IMR-90 (cell line): ENCODE results near the gene SPPL3. TPM values are rescaled to one million over a fixed set of nuclear protein-coding genes. Genes with fewer than 3 reads are reported as not detected.

ENCODE experiments used
- ATAC-seq: fragments of 200-7000 bp; cut with Tn5 transposase; 2 replicates; pipeline ENCODE4 v1.9.1; 2020; ENCODE audit warnings: low read depth, mild to moderate bottlenecking, moderate library complexity
- BruUV-seq: library from RNA; stranded (reverse); fragments of 400-500 nt; replicated peaks from 2 replicates; lab custom pipeline; 2021; lab: Mats Ljungman, UMichigan
- CTCF ChIA-PET: fragments of 300-600 bp; formaldehyde crosslinking; extraction: SDS; loops from one replicate; lab custom pipeline; 2021; ENCODE audit warnings: antibody characterized with exemption; lab: Yijun Ruan, JAX
- POLR2A ChIA-PET: fragments of 300-600 bp; sonication (Branson Sonifier 250); formaldehyde crosslinking; loops from one replicate; lab custom pipeline; 2022; ENCODE audit warnings: antibody characterized with exemption; ENCODE audit not compliant: unreplicated experiment; lab: Charles Lee
- DNase-seq: peaks from one replicate; pipeline ENCODE4 v3.0.0; 2013
- H2AFZ ChIP-seq: replicated peaks from 2 replicates; pipeline ENCODE3; 2013; ENCODE audit warnings: low read length, mild to moderate bottlenecking; ENCODE audit not compliant: poor library complexity
- H2AK5ac ChIP-seq: 2 replicates; pipeline ENCODE4 v1.6.1; 2013; ENCODE audit warnings: low read depth, low read length, inconsistent platforms
- H2AK9ac ChIP-seq: replicated peaks from 2 replicates; pipeline ENCODE3; 2013; ENCODE audit warnings: mild to moderate bottlenecking, low read depth, low read length, moderate library complexity; ENCODE audit not compliant: poor library complexity
- H2BK120ac ChIP-seq: 2 replicates; pipeline ENCODE4 v1.6.1; 2013; ENCODE audit warnings: low read depth, low read length, inconsistent platforms
- H2BK15ac ChIP-seq: 3 replicates; pipeline ENCODE4 v1.6.1; 2013; ENCODE audit warnings: low read depth, low read length, inconsistent platforms
- H2BK20ac ChIP-seq: 2 replicates; pipeline ENCODE4 v1.6.1; 2013; ENCODE audit warnings: low read depth, mild to moderate bottlenecking, inconsistent platforms, low read length, moderate library complexity
- H2BK5ac ChIP-seq: 2 replicates; pipeline ENCODE4 v1.6.1; 2013; ENCODE audit warnings: mild to moderate bottlenecking, low read depth, low read length, inconsistent platforms; ENCODE audit not compliant: poor library complexity, severe bottlenecking
- H3K14ac ChIP-seq: replicated peaks from 2 replicates; pipeline ENCODE4 v1.6.1; 2013; ENCODE audit warnings: low read depth, low read length, inconsistent platforms
- H3K18ac ChIP-seq: 2 replicates; pipeline ENCODE4 v1.6.1; 2013; ENCODE audit warnings: low read depth, low read length, control low read depth
- H3K23ac ChIP-seq: 2 replicates; pipeline ENCODE4 v1.6.1; 2013; ENCODE audit warnings: low read depth, low read length, inconsistent platforms
- H3K27ac ChIP-seq: 2 replicates; pipeline ENCODE4 v1.5.1; 2013; ENCODE audit warnings: mild to moderate bottlenecking, control low read depth, low read length; ENCODE audit not compliant: insufficient read depth
- H3K27me3 ChIP-seq: 2 replicates; pipeline ENCODE4 v1.6.1; 2013; ENCODE audit warnings: low read length; ENCODE audit not compliant: control insufficient read depth, insufficient read depth
- H3K36me3 ChIP-seq: 2 replicates; pipeline ENCODE4 v1.6.1; 2013; ENCODE audit warnings: low read length, mixed read lengths; ENCODE audit not compliant: control insufficient read depth, insufficient read depth
- H3K4ac ChIP-seq: 2 replicates; pipeline ENCODE4 v1.6.1; 2013; ENCODE audit warnings: low read depth, low read length, inconsistent platforms
- H3K4me1 ChIP-seq: 2 replicates; pipeline ENCODE4 v1.6.1; 2013; ENCODE audit warnings: low read length, mixed read lengths; ENCODE audit not compliant: control insufficient read depth, insufficient read depth
- H3K4me2 ChIP-seq: 2 replicates; pipeline ENCODE4 v1.6.1; 2013; ENCODE audit warnings: low read depth, mild to moderate bottlenecking, control low read depth, low read length, moderate library complexity
- H3K4me3 ChIP-seq: 2 replicates; pipeline ENCODE4 v1.5.1; 2013; ENCODE audit warnings: low read depth, mild to moderate bottlenecking, control low read depth, low read length, moderate library complexity; ENCODE audit not compliant: insufficient read depth
- H3K56ac ChIP-seq: 2 replicates; pipeline ENCODE4 v1.6.1; 2013; ENCODE audit warnings: low read length, inconsistent platforms; ENCODE audit not compliant: insufficient read depth; ENCODE audit errors: extremely low read depth
- H3K79me1 ChIP-seq, 2 experiments: 2 replicates each; pipeline ENCODE4 v1.6.1; 2013; ENCODE audit warnings: low read length in 2 of 2, inconsistent platforms in 1 of 2, low read depth in 1 of 2
- H3K9ac ChIP-seq: 2 replicates; pipeline ENCODE4 v1.6.1; 2013; ENCODE audit warnings: low read depth, low read length, control low read depth
- H3K9me1 ChIP-seq: 2 replicates; pipeline ENCODE4 v1.6.1; 2013; ENCODE audit warnings: low read length, inconsistent platforms; ENCODE audit not compliant: insufficient read depth
- H3K9me3 ChIP-seq: 2 replicates; pipeline ENCODE4 v1.6.1; 2013; ENCODE audit warnings: low read length; ENCODE audit not compliant: control insufficient read depth, insufficient read depth
- H4K20me1 ChIP-seq: 2 replicates; pipeline ENCODE4 v1.6.1; 2013; ENCODE audit warnings: low read length, inconsistent platforms; ENCODE audit not compliant: insufficient read depth
- H4K5ac ChIP-seq: 2 replicates; pipeline ENCODE4 v1.6.1; 2013; ENCODE audit warnings: mild to moderate bottlenecking, low read depth, low read length, control low read depth
- H4K8ac ChIP-seq, 2 experiments: 2 replicates each; pipeline ENCODE4 v1.6.1; 2013; ENCODE audit warnings: low read depth in 2 of 2, low read length in 2 of 2, control low read depth in 1 of 2, inconsistent platforms in 1 of 2
- H4K91ac ChIP-seq: 2 replicates; pipeline ENCODE4 v1.6.1; 2013; ENCODE audit warnings: low read depth, low read length, inconsistent platforms; ENCODE audit not compliant: insufficient read depth
- BHLHE40 ChIP-seq: fragments of 150-350 bp; IDR thresholded peaks from 2 replicates; pipeline ENCODE4 v1.6.1; 2016; ENCODE audit warnings: mild to moderate bottlenecking, low read depth, low read length
- CEBPB ChIP-seq: IDR thresholded peaks from 2 replicates; pipeline ENCODE4 v1.6.1; 2012; ENCODE audit warnings: low read depth, low read length, improper control_type of control experiment
- CHD1 ChIP-seq: IDR thresholded peaks from 2 replicates; pipeline ENCODE4 v1.6.1; 2012; ENCODE audit warnings: low read depth, low read length, improper control_type of control experiment
- FOS ChIP-seq: fragments of 150-350 bp; IDR thresholded peaks from 2 replicates; pipeline ENCODE4 v1.6.1; 2016; ENCODE audit warnings: low read depth, low read length
- MAFK ChIP-seq: IDR thresholded peaks from 2 replicates; pipeline ENCODE4 v1.6.1; 2012; ENCODE audit warnings: low read depth, low read length, improper control_type of control experiment
- MXI1 ChIP-seq: IDR thresholded peaks from 2 replicates; pipeline ENCODE4 v1.6.1; 2012; ENCODE audit warnings: low read depth, mild to moderate bottlenecking, low read length, moderate library complexity, borderline replicate concordance
- POLR2A ChIP-seq: IDR thresholded peaks from 2 replicates; pipeline ENCODE4 v1.6.1; 2012; ENCODE audit warnings: mild to moderate bottlenecking, low read depth, low read length
- RAD21 ChIP-seq: IDR thresholded peaks from 2 replicates; pipeline ENCODE4 v1.6.1; 2012; ENCODE audit warnings: low read length, improper control_type of control experiment
- RCOR1 ChIP-seq: IDR thresholded peaks from 2 replicates; pipeline ENCODE4 v1.6.1; 2012; ENCODE audit warnings: mild to moderate bottlenecking, low read length, improper control_type of control experiment; ENCODE audit not compliant: insufficient replicate concordance
- RFX5 ChIP-seq: IDR thresholded peaks from 2 replicates; pipeline ENCODE4 v1.8.0; 2012; ENCODE audit warnings: low read depth, mild to moderate bottlenecking, low read length, moderate library complexity
- WGBS, 2 experiments: methylation state at CpG; one replicate each; pipeline versions ENCODE4 v1.1.5 to v1.1.7; 2013; ENCODE audit warnings: missing lambda C conversion rate in 2 of 2; ENCODE audit not compliant: insufficient read length in 1 of 2; ENCODE audit errors: extremely low coverage in 2 of 2; 5-methylcytosine and 5-hydroxymethylcytosine counted together
- dilution Hi-C: fragments of 300-500 bp; cut with HindIII; formaldehyde crosslinking; loops from one replicate; pipeline ENCODE4 v1.14.3; 2018; ENCODE audit warnings: low sequenced_read_pairs; ENCODE audit not compliant: unreplicated experiment
- in situ Hi-C: fragments of 300-500 bp; cut with MboI; formaldehyde crosslinking; loops from 3 replicates; pipeline ENCODE4 v1.14.3; 2019; ENCODE audit warnings: low sequenced_read_pairs, inconsistent platforms, mixed read lengths
- intact Hi-C: fragments of 100-400 bp; cut with micrococcal nuclease; formaldehyde crosslinking; loops from 2 replicates; pipeline ENCODE4 v1.10.0; 2022
- polyA plus RNA-seq, 3 experiments: library from polyadenylated mRNA; depleted of rRNA; stranded (reverse); fragments of >200 nt; gene quantifications; 2 replicates each; pipeline ENCODE4 v1.2.3, GENCODE V29; 2012; ENCODE audit warnings: low replicate concordance in 1 of 3
- total RNA-seq: library from RNA; depleted of rRNA; stranded (reverse); fragments of >200 nt; gene quantifications from 2 replicates; pipeline ENCODE4 v1.2.3, GENCODE V29; 2012
- TF ChIP-seq, protein P1 (sequence below): conservative IDR thresholded peaks from 2 replicates; pipeline ENCODE4 v1.5.1; 2012; ENCODE audit warnings: mild to moderate bottlenecking, low read depth, low read length, improper control_type of control experiment
- TF ChIP-seq, protein P2 (sequence below): fragments of 150-350 bp; IDR thresholded peaks from 2 replicates; pipeline ENCODE4 v1.6.1; 2017; ENCODE audit warnings: mild to moderate bottlenecking, antibody characterized with exemption, low read length, low read depth
- TF ChIP-seq, protein P3 (sequence below): fragments of 150-350 bp; IDR thresholded peaks from 2 replicates; pipeline ENCODE4 v1.6.1; 2016; ENCODE audit warnings: low read depth, mild to moderate bottlenecking, low read length, moderate library complexity, borderline replicate concordance

SPPL3 gene
- total and polyA plus RNA-seq, 2 of the 4 experiments (the other 2 are of a cell fraction) = 1.6 to 18.0 TPM

DNA sequence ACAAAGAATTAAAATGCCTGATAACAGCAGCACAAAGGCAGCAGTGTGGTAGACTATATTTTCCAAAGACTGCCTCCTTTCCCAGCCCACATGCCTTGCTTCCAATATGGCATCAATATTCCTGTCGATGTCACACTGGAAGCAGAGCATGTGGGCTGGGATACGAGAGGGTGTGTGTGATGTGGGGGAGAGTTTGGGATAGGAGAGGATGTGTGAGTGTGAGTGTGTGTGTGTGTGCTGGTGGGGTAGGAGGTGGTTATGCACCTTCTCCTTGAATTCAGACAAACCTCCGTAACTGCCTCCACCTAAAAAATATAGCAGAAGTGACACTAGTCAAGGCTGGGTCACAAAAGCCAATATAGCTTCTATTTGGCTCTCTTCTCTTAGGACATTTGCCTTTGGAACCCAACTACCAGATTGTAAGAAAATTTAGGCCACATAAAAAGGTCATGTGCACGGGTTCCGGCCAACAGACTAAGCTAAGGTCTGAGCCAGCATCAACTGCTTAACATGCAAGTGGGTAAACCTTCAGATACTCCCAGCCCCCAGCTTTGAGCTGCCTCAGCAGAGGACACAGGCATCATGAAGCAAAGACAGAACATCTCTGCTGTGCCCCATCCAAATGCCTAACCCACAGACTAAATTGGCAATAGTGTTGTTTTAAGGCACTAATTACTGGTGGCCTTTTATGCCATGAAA is 29.5 kb downstream of the SPPL3 start (continued):
- TF ChIP-seq BHLHE40 = no peak

DNA sequence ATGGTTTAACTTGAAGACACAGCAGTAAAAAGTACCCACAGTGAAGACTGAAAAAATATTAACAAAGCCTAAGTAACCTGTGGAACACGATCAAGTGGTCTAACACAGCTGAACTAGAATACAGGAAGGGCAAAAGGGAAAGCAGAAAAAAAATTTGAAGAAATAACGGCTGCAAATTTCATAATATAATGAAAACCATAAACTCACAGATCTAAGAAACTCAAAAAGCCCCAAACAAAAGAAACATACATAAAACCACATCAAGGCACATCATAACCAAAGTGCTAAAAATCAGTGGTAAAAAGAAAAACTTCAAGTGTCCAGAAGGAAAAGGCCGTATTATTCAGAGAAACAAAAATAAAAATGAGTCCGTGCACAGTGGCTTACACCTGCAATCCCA is 30.9 kb downstream of the SPPL3 start:
- Histone ChIP-seq H2AK5ac (no peak overlapping the region), H4K8ac (no peak overlapping the region), H3K27me3 (no peaks in the 10 kb centered on the region), H3K4me2 (no peak overlapping the region), H3K14ac (no peak overlapping the region), H3K9ac (no peak overlapping the region), H3K56ac (no peak overlapping the region), H3K36me3 (no peaks in the 10 kb centered on the region), H3K4ac (no peak overlapping the region), H4K5ac (no peak overlapping the region), H3K9me3 (no peaks in the 10 kb centered on the region), H2BK120ac (no peak overlapping the region), H2BK15ac (no peak overlapping the region), H4K20me1 (peaks cover 33% of the 10 kb centered on the region), H3K9me1 (peaks cover 9% of the 10 kb centered on the region), H3K4me3 (no peak overlapping the region), H3K4me1 (peaks cover 1% of the 10 kb centered on the region; the same call in 1 of the 2 replicates), H3K23ac (no peak overlapping the region), H2BK20ac (no peak overlapping the region), H2BK5ac (no peak overlapping the region), H2AFZ (no peak overlapping the region), H3K79me1 (peaks cover 27 to 55% of the 10 kb centered on the region in 2 experiments), H2AK9ac (no peak overlapping the region), H4K91ac (no peak overlapping the region), H3K18ac (no peak overlapping the region), H3K27ac (no peak overlapping the region)
- CTCF ChIA-PET = no interaction called here
- WGBS, 2 experiments = 100% methylated on average over 1 of the region's 4 CpGs; no CpG with 5 or more reads in 1 of the 2 experiments
- POLR2A ChIA-PET = no interaction called here
- DNase-seq (no peak), ATAC-seq (no peak)
- intact Hi-C loops (loop anchor here (5.0 kb wide), 1 partner anchor 41 kb away; no protein-coding TSS in a partner anchor), dilution Hi-C loops (no loop called here), in situ Hi-C loops (no loop called here)
- no peak for TF ChIP-seq RAD21
- no peak for TF ChIP-seq BHLHE40
- no peak for TF ChIP-seq CEBPB
- no peak for TF ChIP-seq RCOR1
- TF ChIP-seq, protein P1, sequence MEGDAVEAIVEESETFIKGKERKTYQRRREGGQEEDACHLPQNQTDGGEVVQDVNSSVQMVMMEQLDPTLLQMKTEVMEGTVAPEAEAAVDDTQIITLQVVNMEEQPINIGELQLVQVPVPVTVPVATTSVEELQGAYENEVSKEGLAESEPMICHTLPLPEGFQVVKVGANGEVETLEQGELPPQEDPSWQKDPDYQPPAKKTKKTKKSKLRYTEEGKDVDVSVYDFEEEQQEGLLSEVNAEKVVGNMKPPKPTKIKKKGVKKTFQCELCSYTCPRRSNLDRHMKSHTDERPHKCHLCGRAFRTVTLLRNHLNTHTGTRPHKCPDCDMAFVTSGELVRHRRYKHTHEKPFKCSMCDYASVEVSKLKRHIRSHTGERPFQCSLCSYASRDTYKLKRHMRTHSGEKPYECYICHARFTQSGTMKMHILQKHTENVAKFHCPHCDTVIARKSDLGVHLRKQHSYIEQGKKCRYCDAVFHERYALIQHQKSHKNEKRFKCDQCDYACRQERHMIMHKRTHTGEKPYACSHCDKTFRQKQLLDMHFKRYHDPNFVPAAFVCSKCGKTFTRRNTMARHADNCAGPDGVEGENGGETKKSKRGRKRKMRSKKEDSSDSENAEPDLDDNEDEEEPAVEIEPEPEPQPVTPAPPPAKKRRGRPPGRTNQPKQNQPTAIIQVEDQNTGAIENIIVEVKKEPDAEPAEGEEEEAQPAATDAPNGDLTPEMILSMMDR = no peak
- TF ChIP-seq MAFK = no peak
- no peak for TF ChIP-seq RFX5
- TF ChIP-seq, protein P2, sequence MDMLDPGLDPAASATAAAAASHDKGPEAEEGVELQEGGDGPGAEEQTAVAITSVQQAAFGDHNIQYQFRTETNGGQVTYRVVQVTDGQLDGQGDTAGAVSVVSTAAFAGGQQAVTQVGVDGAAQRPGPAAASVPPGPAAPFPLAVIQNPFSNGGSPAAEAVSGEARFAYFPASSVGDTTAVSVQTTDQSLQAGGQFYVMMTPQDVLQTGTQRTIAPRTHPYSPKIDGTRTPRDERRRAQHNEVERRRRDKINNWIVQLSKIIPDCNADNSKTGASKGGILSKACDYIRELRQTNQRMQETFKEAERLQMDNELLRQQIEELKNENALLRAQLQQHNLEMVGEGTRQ = no peak
- TF ChIP-seq POLR2A = no peak
- TF ChIP-seq, protein P3, sequence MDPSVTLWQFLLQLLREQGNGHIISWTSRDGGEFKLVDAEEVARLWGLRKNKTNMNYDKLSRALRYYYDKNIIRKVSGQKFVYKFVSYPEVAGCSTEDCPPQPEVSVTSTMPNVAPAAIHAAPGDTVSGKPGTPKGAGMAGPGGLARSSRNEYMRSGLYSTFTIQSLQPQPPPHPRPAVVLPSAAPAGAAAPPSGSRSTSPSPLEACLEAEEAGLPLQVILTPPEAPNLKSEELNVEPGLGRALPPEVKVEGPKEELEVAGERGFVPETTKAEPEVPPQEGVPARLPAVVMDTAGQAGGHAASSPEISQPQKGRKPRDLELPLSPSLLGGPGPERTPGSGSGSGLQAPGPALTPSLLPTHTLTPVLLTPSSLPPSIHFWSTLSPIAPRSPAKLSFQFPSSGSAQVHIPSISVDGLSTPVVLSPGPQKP = no peak
- no peak for TF ChIP-seq FOS
- no peak for TF ChIP-seq MXI1
- no peak for TF ChIP-seq CHD1
- BruUV-seq = no TSS peak
